Epithelial cell of esophagus (primary cell): Measurements from ENCODE around the gene COG1.

Experiments used
- DNase-seq: peaks from one replicate; pipeline ENCODE4 v3.0.0; 2010; ENCODE audit warnings: low read depth
- H3K4me3 ChIP-seq: 2 replicates; pipeline ENCODE4 v1.5.1; 2011; ENCODE audit warnings: mild to moderate bottlenecking, low read length, control low read depth
- TF ChIP-seq, protein P1 (sequence below): IDR thresholded peaks from 2 replicates; pipeline ENCODE4 v1.5.1; 2011; ENCODE audit warnings: low read depth, mild to moderate bottlenecking, low read length, control low read depth, inconsistent platforms; ENCODE audit not compliant: insufficient read depth; ENCODE audit errors: missing control alignments

COG1 gene

DNA sequence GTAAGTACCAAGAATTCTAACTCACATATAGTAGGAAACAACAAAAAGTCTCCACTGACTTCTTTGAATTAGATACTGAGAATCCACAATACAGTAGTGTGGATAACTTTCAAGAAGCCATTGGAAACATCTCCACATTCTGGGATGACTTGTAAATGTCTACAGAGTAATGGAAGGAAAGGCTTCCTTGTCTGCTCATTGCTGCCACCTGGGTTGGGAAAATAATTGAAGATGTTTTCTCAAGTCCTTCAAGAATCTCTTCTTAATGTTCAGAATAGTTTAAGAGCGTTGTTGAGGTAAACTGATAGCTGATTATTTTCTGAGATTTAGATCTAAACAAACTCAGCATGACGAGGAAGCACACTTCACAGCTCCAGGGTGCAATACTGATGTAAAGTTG is 54.9 kb downstream of the COG1 start:
- TF ChIP-seq, protein P1, sequence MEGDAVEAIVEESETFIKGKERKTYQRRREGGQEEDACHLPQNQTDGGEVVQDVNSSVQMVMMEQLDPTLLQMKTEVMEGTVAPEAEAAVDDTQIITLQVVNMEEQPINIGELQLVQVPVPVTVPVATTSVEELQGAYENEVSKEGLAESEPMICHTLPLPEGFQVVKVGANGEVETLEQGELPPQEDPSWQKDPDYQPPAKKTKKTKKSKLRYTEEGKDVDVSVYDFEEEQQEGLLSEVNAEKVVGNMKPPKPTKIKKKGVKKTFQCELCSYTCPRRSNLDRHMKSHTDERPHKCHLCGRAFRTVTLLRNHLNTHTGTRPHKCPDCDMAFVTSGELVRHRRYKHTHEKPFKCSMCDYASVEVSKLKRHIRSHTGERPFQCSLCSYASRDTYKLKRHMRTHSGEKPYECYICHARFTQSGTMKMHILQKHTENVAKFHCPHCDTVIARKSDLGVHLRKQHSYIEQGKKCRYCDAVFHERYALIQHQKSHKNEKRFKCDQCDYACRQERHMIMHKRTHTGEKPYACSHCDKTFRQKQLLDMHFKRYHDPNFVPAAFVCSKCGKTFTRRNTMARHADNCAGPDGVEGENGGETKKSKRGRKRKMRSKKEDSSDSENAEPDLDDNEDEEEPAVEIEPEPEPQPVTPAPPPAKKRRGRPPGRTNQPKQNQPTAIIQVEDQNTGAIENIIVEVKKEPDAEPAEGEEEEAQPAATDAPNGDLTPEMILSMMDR = peak; percentile 31
- DNase-seq = peak; percentile 26
- no peak overlapping the region for H3K4me3 ChIP-seq

DNA sequence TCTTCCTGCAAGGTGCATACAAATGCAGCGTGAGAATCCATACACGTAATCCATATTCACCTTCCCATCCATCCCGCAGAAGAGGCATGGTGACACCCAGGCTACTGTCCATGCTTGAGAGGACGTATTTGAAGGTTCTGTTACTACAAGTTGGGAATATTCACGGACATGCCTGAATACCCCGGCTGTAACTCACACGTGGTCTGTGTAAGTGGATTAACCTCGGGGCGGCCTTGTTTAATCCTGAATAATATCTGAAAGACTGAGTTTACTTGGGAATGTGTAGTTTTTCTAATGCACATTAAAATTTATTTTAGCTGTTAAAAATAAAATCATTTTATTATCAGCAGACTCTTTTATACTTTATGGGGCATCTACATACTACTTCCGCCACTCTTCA is 55.7 kb downstream of the COG1 start:
- TF ChIP-seq, protein P1 = no peak
- DNase-seq = no peak

DNA sequence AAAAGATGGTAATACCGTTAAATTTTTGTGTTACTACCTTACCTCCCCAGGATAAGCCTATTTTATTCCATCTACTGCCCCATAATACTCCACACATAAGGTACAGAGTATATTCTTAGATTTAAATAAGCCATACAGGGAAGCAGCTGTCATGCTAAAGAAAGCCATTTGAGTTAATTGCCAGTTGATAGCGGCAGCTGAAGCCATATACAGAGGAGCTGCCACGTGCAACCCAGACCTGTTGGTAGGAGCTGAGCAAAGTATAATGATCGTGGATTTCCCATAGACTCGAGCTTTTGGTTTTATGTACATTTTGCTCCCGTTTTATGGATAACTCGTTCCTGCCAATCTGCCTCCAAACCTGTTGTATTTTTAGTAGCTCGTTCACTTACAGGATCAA is 56.8 kb downstream of the COG1 start:
- DNase-seq = no peak
- TF ChIP-seq, protein P1 = no peak
- no peak overlapping the region for H3K4me3 ChIP-seq

More for the DNA sequence above, 55.7 kb downstream of the COG1 start:
- H3K4me3 ChIP-seq = no peak overlapping the region

DNA sequence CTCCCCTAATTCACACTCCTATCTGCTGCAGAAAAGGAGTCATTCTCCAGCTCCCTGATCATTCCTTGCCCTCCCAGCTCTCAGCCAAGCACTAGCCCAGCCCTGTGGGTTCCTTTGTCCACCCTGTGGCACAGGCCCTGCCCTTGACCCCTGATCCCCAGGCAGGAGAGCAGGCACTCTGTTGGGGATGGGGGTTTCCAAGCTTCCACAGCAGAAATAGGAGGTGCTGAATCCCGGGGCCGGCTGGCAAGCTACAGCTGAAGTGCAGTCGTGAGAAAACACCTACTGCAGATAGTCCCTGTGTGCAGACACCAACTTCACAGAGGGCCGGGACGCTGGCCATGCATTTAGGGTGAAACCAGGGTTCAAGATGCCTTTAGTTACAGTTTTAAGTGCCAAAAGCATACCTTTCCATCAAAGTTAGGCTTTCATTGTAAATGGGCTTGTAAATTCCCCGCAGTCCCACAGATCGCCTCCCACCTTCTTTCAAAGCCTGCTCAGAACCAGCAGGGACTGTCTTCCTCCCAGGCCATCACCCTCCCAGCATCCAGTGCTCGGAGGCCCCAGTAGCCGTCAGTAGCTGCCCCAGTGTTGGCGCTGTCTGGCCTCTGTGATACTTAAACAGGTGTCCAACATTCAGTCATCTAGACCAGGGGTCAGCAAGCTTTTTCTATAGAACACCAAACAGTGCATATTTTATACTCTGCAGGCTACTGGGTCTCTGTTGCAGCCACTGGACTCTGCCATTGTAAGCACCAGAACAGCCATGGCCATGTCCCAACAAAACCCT is 58.2 kb downstream of the COG1 start:
- TF ChIP-seq, protein P1 = no peak
- DNase-seq = no peak

DNA sequence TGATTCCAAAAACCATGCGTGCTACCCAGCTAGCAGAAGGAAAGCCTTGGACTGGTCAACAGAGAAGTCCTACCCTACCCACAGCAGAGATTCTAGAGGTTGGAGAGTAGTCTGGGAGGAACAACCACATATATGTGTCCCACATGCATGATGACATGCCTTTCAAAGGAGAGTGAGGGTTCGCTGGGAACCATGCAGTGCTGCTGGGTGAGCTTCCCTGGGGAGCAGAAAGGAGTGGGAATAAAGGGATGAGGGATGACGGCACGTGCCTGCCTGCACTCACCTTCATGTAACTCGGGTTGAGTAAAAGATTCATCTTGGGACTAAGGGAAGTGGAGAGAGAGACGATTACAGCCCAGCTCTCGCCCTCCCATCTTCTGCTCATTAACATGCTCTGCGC is 59.0 kb downstream of the COG1 start:
- no peak overlapping the region for H3K4me3 ChIP-seq
- DNase-seq = no peak
- TF ChIP-seq, protein P1 = no peak

More for the DNA sequence above, 58.2 kb downstream of the COG1 start:
- no peak overlapping the region for H3K4me3 ChIP-seq

DNA sequence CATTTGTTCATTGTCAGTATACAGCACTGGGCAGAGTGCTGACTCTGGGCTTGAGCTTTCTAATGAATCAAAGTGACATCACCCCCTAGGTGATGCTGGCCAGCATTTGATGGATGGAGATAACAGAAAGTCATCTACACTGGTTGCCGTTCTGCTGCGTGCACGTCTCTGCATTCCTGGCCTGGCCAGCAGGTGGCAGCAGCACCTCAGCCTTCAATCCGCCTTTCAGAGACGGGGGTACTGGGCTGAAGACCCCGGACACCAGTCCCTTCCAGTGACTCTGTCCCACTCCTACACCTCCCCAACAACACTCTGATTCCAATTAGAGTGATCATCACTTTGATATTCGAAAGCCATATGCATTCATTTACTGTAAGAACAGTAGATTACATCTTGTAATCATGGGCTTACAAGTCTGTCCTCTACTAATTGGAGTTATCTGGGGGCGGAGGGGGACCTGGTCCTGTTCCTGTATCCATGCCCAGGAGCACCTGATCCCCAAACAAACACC is 62.9 kb downstream of the COG1 start:
- H3K4me3 ChIP-seq = no peak overlapping the region
- DNase-seq = peak; percentile 59
- TF ChIP-seq, protein P1 = peak; percentile 99

- no peak overlapping the region for H3K4me3 ChIP-seq
- no peak for DNase-seq
- TF ChIP-seq, protein P1 = no peak
These were observed 63.4 kb downstream of the COG1 start for GRCh38 chr17:73256220-73256619.
